Keratinocyte (primary cell): ENCODE data around the gene PARD6G.

Experiments
- EZH2 ChIP-seq: IDR thresholded peaks from one replicate; pipeline ENCODE4 v1.6.1; 2012; ENCODE audit warnings: inconsistent platforms, mild to moderate bottlenecking, low read length, moderate library complexity
- TF ChIP-seq, protein P1 (sequence below), 3 experiments: IDR thresholded peaks in 1 of 3; conservative IDR thresholded peaks in 1 of 3; optimal IDR thresholded peaks in 1 of 3; 2 replicates in 2 of 3; 3 replicates in 1 of 3; pipeline versions ENCODE3 to v1.5.1; 2011; ENCODE audit warnings: low read length in 3 of 3, mild to moderate bottlenecking in 3 of 3, moderate library complexity in 2 of 3, control low read depth in 1 of 3, inconsistent platforms in 1 of 3; ENCODE audit not compliant: insufficient read depth in 2 of 3; ENCODE audit errors: extremely low read depth in 1 of 3

DNA sequence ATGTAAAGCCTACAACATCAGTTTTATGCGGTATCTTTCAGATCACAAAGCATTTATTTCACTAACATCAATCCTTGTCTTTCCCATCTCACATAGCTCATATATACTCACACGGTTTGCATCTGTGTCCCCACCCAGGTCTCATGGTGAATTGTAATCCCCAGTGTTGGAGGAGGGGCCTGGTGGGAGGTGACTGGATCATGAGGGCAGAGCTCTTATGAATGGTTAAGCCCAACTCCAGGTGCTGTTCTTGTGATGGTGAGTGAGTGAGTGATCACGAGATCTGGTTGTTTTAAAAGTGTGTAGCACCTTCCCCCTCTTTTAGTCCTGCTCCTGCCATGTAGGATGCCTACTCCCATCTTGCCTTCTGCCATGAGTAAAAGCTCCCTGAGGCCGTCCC lies 42.0 kb downstream of the PARD6G start:
- TF ChIP-seq, protein P1, sequence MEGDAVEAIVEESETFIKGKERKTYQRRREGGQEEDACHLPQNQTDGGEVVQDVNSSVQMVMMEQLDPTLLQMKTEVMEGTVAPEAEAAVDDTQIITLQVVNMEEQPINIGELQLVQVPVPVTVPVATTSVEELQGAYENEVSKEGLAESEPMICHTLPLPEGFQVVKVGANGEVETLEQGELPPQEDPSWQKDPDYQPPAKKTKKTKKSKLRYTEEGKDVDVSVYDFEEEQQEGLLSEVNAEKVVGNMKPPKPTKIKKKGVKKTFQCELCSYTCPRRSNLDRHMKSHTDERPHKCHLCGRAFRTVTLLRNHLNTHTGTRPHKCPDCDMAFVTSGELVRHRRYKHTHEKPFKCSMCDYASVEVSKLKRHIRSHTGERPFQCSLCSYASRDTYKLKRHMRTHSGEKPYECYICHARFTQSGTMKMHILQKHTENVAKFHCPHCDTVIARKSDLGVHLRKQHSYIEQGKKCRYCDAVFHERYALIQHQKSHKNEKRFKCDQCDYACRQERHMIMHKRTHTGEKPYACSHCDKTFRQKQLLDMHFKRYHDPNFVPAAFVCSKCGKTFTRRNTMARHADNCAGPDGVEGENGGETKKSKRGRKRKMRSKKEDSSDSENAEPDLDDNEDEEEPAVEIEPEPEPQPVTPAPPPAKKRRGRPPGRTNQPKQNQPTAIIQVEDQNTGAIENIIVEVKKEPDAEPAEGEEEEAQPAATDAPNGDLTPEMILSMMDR (optimal IDR thresholded peaks at IDR 0.05 in 1 of 3, IDR thresholded peaks at IDR 0.05 in 1 of 3, conservative IDR thresholded peaks at IDR 0.05 in 1 of 3; ENCODE audit: extremely low read depth in 1 of 3, insufficient read depth in 2 of 3, low read length in 3 of 3): no peak
- no peak for TF ChIP-seq EZH2
